AG04450 (cell line): ENCODE results near the gene AAR2. TPM values are rescaled to one million over a fixed set of nuclear protein-coding genes. Genes with fewer than 3 reads are reported as not detected.

Experiments
- CTCF ChIA-PET: fragments of 300-600, 350-600 bp; formaldehyde crosslinking; extraction: SDS; loops from one replicate; lab custom pipeline; 2022; ENCODE audit warnings: antibody characterized with exemption, inconsistent platforms; lab: Charles Lee
- POLR2A ChIA-PET: fragments of 350-600 bp; formaldehyde crosslinking; extraction: SDS; loops from one replicate; lab custom pipeline; 2021; ENCODE audit warnings: antibody characterized with exemption, inconsistent platforms; lab: Yijun Ruan, JAX
- DNase-seq: peaks from one replicate; pipeline ENCODE4 v3.0.0-alpha.2; 2011; ENCODE audit warnings: low read depth, low spot score
- H3K27ac ChIP-seq: one replicate; pipeline ENCODE4 v1.5.1; 2012; ENCODE audit warnings: low read depth, low read length, control low read depth
- H3K27me3 ChIP-seq: one replicate; pipeline ENCODE4 v1.6.0; 2012; ENCODE audit warnings: low read length; ENCODE audit not compliant: control insufficient read depth, insufficient read depth
- H3K4me3 ChIP-seq: 2 replicates; pipeline ENCODE4 v1.5.1; 2011; ENCODE audit warnings: mild to moderate bottlenecking, low read depth, low read length, control low read depth
- H3K9me3 ChIP-seq: 2 replicates; pipeline ENCODE4 v1.5.1; 2012; ENCODE audit warnings: low read length; ENCODE audit not compliant: control insufficient read depth, insufficient read depth
- CTCF ChIP-seq: IDR thresholded peaks from 2 replicates; pipeline ENCODE4 v1.5.1; 2011; ENCODE audit warnings: low read depth, low read length, control low read depth, inconsistent platforms
- polyA plus RNA-seq: library from polyadenylated mRNA; depleted of rRNA; stranded (reverse); fragments of >200 nt; gene quantifications from 2 replicates; pipeline ENCODE4 v1.2.3, GENCODE V29; 2011

The AAR2 gene
- polyA plus RNA-seq, 1 experiment: 25.3 TPM

GRCh38 chr20:36208257-36208656, 28.0 kb upstream of the AAR2 start:
- DNase-seq: no peak
- no peak overlapping the region for H3K27ac ChIP-seq
- POLR2A ChIA-PET: no interaction called here
- H3K4me3 ChIP-seq: no peak overlapping the region
- H3K9me3 ChIP-seq: no peaks in the 10 kb centered on the region
- TF ChIP-seq CTCF: no peak
- CTCF ChIA-PET: no interaction called here
- no peaks in the 10 kb centered on the region for H3K27me3 ChIP-seq

GRCh38 chr20:36210436-36211021, 25.7 kb upstream of the AAR2 start:
- TF ChIP-seq CTCF: no peak
- Histone ChIP-seq H3K27ac (no peak overlapping the region), H3K27me3 (no peaks in the 10 kb centered on the region), H3K4me3 (no peak overlapping the region), H3K9me3 (no peaks in the 10 kb centered on the region)
- DNase-seq: no peak
- ChIA-PET CTCF (interaction anchor here (1.3 to 4.7 kb wide), 3 partner anchors 8 to 229 kb away, joined by 5 to 34 read pairs (median 18); no protein-coding TSS in a partner anchor), POLR2A (no interaction called here)

GRCh38 chr20:36213362-36213761, 22.9 kb upstream of the AAR2 start:
- ChIA-PET CTCF (interaction anchor here (1.2 to 4.7 kb wide), 4 partner anchors 11 to 227 kb away, joined by 4 to 34 read pairs (median 19); no protein-coding TSS in a partner anchor), POLR2A (interaction anchor here (0.6 kb wide), 1 partner anchor 332 kb away, joined by 3 read pairs; no protein-coding TSS in a partner anchor)
- no peak for DNase-seq
- no peaks in the 10 kb centered on the region for H3K9me3 ChIP-seq
- H3K27ac ChIP-seq: no peak overlapping the region
- no peak for TF ChIP-seq CTCF
- H3K4me3 ChIP-seq: no peak overlapping the region
- no peaks in the 10 kb centered on the region for H3K27me3 ChIP-seq

- peak; percentile 80 for TF ChIP-seq CTCF
- CTCF ChIA-PET: interaction anchor here (1.5 to 4.7 kb wide), 3 partner anchors 12 to 225 kb away, joined by 5 to 34 read pairs (median 20); no protein-coding TSS in a partner anchor
- POLR2A ChIA-PET: no interaction called here
- no peak overlapping the region for H3K27ac ChIP-seq
- no peaks in the 10 kb centered on the region for H3K9me3 ChIP-seq
- DNase-seq: peak; percentile 4
- H3K4me3 ChIP-seq: no peak overlapping the region
- H3K27me3 ChIP-seq: no peaks in the 10 kb centered on the region
Measured at GRCh38 chr20:36214684-36215256, 21.5 kb upstream of the AAR2 start.

- DNase-seq: no peak
- Histone ChIP-seq H3K27ac (no peak overlapping the region), H3K27me3 (no peaks in the 10 kb centered on the region), H3K4me3 (no peak overlapping the region), H3K9me3 (no peaks in the 10 kb centered on the region)
- ChIA-PET CTCF (interaction anchor here (1.5 kb wide), 1 partner anchor 224 kb away, joined by 5 read pairs; no protein-coding TSS in a partner anchor), POLR2A (no interaction called here)
- no peak for TF ChIP-seq CTCF
Measured at GRCh38 chr20:36215778-36216177, 20.5 kb upstream of the AAR2 start.
